Liver (tissue), 3 donors: ENCODE measurements around the gene SNRPB2.

Source experiments
- ATF3 ChIP-seq: IDR thresholded peaks from 2 replicates; pipeline ENCODE4 v1.6.1; 2016; ENCODE audit warnings: antibody characterized with exemption
- EGR1 ChIP-seq, 2 donors: IDR thresholded peaks; 2 replicates each; pipeline ENCODE4 v1.6.1; 2016 to 2018; ENCODE audit warnings: antibody characterized with exemption in 2 of 2, low read depth in 2 of 2
- FOXA1 ChIP-seq: IDR thresholded peaks from 2 replicates; pipeline ENCODE4 v1.6.1; 2016; ENCODE audit warnings: antibody characterized with exemption
- GABPA ChIP-seq, 2 donors: IDR thresholded peaks in 1 of 2; conservative IDR thresholded peaks in 1 of 2; 2 replicates each; pipeline ENCODE4 v1.6.1; 2016; ENCODE audit warnings: antibody characterized with exemption in 2 of 2, mild to moderate bottlenecking in 1 of 2, moderate library complexity in 1 of 2
- JUND ChIP-seq, 2 donors: IDR thresholded peaks; 2 replicates each; pipeline ENCODE4 v1.6.1; 2016; ENCODE audit warnings: antibody characterized with exemption in 2 of 2
- RAD21 ChIP-seq, 2 donors: IDR thresholded peaks; 2 replicates each; pipeline ENCODE4 v1.6.1; 2016; ENCODE audit warnings: antibody characterized with exemption in 2 of 2, mild to moderate bottlenecking in 2 of 2
- REST ChIP-seq: IDR thresholded peaks from 2 replicates; pipeline ENCODE4 v1.6.1; 2016; ENCODE audit warnings: antibody characterized with exemption, mild to moderate bottlenecking
- RXRA ChIP-seq, 2 donors: IDR thresholded peaks; 2 replicates each; pipeline ENCODE4 v1.6.1; 2017 to 2018; ENCODE audit warnings: antibody characterized with exemption in 2 of 2, mild to moderate bottlenecking in 1 of 2
- TAF1 ChIP-seq: conservative IDR thresholded peaks from 2 replicates; pipeline ENCODE4 v1.6.1; 2016; ENCODE audit warnings: antibody characterized with exemption, mild to moderate bottlenecking
- YY1 ChIP-seq: IDR thresholded peaks from 2 replicates; pipeline ENCODE4 v1.6.1; 2016; ENCODE audit warnings: antibody characterized with exemption, mild to moderate bottlenecking
- TF ChIP-seq, protein P1 (sequence below): fragments of 150-350 bp; IDR thresholded peaks from 2 replicates; pipeline ENCODE4 v1.5.1; 2017; ENCODE audit warnings: improper control_type of control experiment, low read depth, low read length; ENCODE audit not compliant: missing input control
- TF ChIP-seq, protein P2 (sequence below): IDR thresholded peaks from 2 replicates; pipeline ENCODE4 v1.6.1; 2016; ENCODE audit warnings: antibody characterized with exemption
- donor health status: healthy.
- donor health status: healthy.

GRCh38 chr20:16759181-16759563 lies 29.3 kb downstream of the SNRPB2 start:
- TF ChIP-seq, protein P1, sequence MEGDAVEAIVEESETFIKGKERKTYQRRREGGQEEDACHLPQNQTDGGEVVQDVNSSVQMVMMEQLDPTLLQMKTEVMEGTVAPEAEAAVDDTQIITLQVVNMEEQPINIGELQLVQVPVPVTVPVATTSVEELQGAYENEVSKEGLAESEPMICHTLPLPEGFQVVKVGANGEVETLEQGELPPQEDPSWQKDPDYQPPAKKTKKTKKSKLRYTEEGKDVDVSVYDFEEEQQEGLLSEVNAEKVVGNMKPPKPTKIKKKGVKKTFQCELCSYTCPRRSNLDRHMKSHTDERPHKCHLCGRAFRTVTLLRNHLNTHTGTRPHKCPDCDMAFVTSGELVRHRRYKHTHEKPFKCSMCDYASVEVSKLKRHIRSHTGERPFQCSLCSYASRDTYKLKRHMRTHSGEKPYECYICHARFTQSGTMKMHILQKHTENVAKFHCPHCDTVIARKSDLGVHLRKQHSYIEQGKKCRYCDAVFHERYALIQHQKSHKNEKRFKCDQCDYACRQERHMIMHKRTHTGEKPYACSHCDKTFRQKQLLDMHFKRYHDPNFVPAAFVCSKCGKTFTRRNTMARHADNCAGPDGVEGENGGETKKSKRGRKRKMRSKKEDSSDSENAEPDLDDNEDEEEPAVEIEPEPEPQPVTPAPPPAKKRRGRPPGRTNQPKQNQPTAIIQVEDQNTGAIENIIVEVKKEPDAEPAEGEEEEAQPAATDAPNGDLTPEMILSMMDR, result no peak
- TF ChIP-seq TAF1 (no peak), JUND (IDR thresholded peaks at IDR 0.05) (no peak), ATF3 (no peak), GABPA (IDR thresholded peaks at IDR 0.05 in 1 of 2, conservative IDR thresholded peaks at IDR 0.05 in 1 of 2) (no peak), EGR1 (IDR thresholded peaks at IDR 0.05; ENCODE audit: low read depth in 2 of 2) (no peak), REST (no peak), YY1 (no peak), RAD21 (IDR thresholded peaks at IDR 0.05) (no peak), FOXA1 (no peak), RXRA (IDR thresholded peaks at IDR 0.05) (no peak)
- TF ChIP-seq, protein P2, sequence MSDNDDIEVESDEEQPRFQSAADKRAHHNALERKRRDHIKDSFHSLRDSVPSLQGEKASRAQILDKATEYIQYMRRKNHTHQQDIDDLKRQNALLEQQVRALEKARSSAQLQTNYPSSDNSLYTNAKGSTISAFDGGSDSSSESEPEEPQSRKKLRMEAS, result no peak
